GM23248 (cell line): Measurements from ENCODE around the gene ANKS1B.

ENCODE experiments used
- EZH2 ChIP-seq: fragments of 200-600 bp; sonication (generic); IDR thresholded peaks from 2 replicates; pipeline ENCODE4 v1.6.1; 2018; ENCODE audit warnings: antibody characterized with exemption, mild to moderate bottlenecking; ENCODE audit not compliant: insufficient read depth, poor library complexity, severe bottlenecking
- EZH2phosphoT487 ChIP-seq: fragments of 200-600 bp; sonication (generic); IDR thresholded peaks from 2 replicates; pipeline ENCODE4 v1.6.1; 2018; ENCODE audit warnings: antibody characterized with exemption, moderate library complexity, mild to moderate bottlenecking, low read depth; ENCODE audit not compliant: insufficient read depth

DNA sequence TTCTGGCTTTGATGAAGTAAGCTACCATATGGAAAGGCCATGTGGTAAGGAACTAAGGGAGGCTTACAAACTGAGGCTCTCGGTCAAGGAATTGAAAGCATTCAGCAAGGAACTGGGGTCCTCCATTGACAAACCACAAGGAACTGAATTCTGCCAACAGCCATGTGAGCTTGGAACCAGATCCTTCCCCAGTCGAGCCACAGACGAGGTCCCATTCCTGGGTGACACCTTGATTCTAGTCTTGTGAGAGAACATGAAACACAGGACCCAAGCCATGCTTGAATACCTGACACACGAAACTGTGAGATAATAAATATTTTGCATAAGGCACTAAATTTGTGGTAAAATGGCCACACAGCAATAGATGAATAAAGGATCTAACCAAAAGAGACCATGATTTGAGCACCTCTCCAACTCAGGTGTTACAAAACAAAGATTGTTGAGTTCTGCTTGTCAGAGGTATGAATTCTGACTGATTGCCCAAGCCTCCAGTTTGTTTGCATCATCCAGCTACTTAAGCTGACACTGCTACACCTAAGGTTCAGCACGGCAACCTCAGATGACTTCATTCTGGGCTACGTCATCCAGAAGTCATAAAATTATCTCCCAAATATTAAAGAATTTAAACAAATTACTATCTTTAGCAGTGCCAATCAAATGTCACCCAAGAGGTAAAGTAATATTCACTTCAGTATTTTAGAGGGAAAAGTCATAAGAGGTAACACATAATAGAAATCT, 277.8 kb downstream of the ANKS1B start:
- no peak for TF ChIP-seq EZH2phosphoT487
- TF ChIP-seq EZH2: no peak
